T-cell (primary cell): Measurements from ENCODE around the gene MFNG. TPM values are rescaled to one million over a fixed set of nuclear protein-coding genes. Genes with fewer than 3 reads are reported as not detected.

Source experiments
- ATAC-seq, 4 experiments: fragments of 200-7000 bp in 3 of 4; fragments of 150-1000 bp in 1 of 4; cut with Tn5 transposase; replicated peaks in 1 of 4; 1 replicate in 3 of 4; 2 replicates in 1 of 4; pipeline ENCODE4 v1.10.0; 2021; ENCODE audit warnings: moderate library complexity in 3 of 4, mild to moderate bottlenecking in 2 of 4, moderate number of reproducible peaks in 1 of 4
- CTCF ChIA-PET, 2 donors: fragments of 300-600 bp; sonication (Branson Sonifier 250); formaldehyde crosslinking; loops; one replicate each; lab custom pipeline; 2022; ENCODE audit warnings: antibody characterized with exemption in 2 of 2; lab: Charles Lee
- POLR2A ChIA-PET, 2 donors: fragments of 300-600 bp; sonication (Branson Sonifier 250); formaldehyde crosslinking; loops; one replicate each; lab custom pipeline; 2022; ENCODE audit warnings: antibody characterized with exemption in 2 of 2; lab: Charles Lee
- DNase-seq, 35 experiments: peaks; one replicate each; pipeline versions ENCODE4 v3.0.0 to v3.0.0-alpha.2; 2013 to 2023
- H3K27ac ChIP-seq: one replicate; pipeline ENCODE4 v1.5.1; 2013; ENCODE audit warnings: low read length
- H3K27me3 ChIP-seq, 2 experiments: replicated peaks in 1 of 2; 1 replicate in 1 of 2; 2 replicates in 1 of 2; pipeline versions ENCODE4 v1.6.1 to v1.7.0; 2013; ENCODE audit warnings: low read length in 1 of 2, mixed read lengths in 1 of 2; ENCODE audit not compliant: control insufficient read depth in 2 of 2, insufficient read depth in 2 of 2; ENCODE audit errors: extremely low read depth in 1 of 2
- H3K36me3 ChIP-seq, 2 donors: 1 replicate in 1 of 2; 2 replicates in 1 of 2; pipeline versions ENCODE4 v1.6.1 to v1.7.0; 2013; ENCODE audit warnings: low read length in 1 of 2; ENCODE audit not compliant: control insufficient read depth in 2 of 2, insufficient read depth in 1 of 2; ENCODE audit errors: extremely low read depth in 1 of 2
- H3K4me1 ChIP-seq, 2 experiments: 1 replicate in 1 of 2; 2 replicates in 1 of 2; pipeline versions ENCODE4 v1.6.1 to v1.7.0; 2013; ENCODE audit warnings: low read length in 2 of 2, mixed read lengths in 1 of 2; ENCODE audit not compliant: insufficient read depth in 2 of 2, control insufficient read depth in 1 of 2; ENCODE audit errors: extremely low read depth in 1 of 2
- H3K4me3 ChIP-seq, 2 donors: 1 replicate in 1 of 2; 2 replicates in 1 of 2; pipeline versions ENCODE4 v1.5.1 to v1.7.0; 2013; ENCODE audit warnings: mild to moderate bottlenecking in 2 of 2, low read length in 1 of 2, moderate library complexity in 1 of 2; ENCODE audit not compliant: control insufficient read depth in 1 of 2; ENCODE audit errors: extremely low read depth in 1 of 2
- H3K9me3 ChIP-seq: 2 replicates; pipeline ENCODE4 v1.7.0; 2013
- H3K27ac Mint-ChIP-seq, 2 donors: one replicate each; pipeline ENCODE4 v1.8.0; 2020 to 2021; ENCODE audit warnings: mild to moderate bottlenecking in 2 of 2, mixed read lengths in 2 of 2
- H3K27me3 Mint-ChIP-seq, 2 donors: one replicate each; pipeline ENCODE4 v1.8.0; 2021 to 2022; ENCODE audit warnings: mixed read lengths in 2 of 2
- H3K36me3 Mint-ChIP-seq: one replicate; pipeline ENCODE4 v1.8.0; 2021; ENCODE audit warnings: mixed read lengths
- H3K4me1 Mint-ChIP-seq, 3 donors: one replicate each; pipeline ENCODE4 v1.8.0; 2020 to 2022; ENCODE audit warnings: mixed read lengths in 3 of 3, mild to moderate bottlenecking in 1 of 3
- H3K4me3 Mint-ChIP-seq, 3 donors: one replicate each; pipeline ENCODE4 v1.8.0; 2020 to 2022; ENCODE audit warnings: mild to moderate bottlenecking in 3 of 3, mixed read lengths in 3 of 3, moderate library complexity in 3 of 3
- H3K9me3 Mint-ChIP-seq, 3 donors: one replicate each; pipeline ENCODE4 v1.8.0; 2020 to 2022; ENCODE audit warnings: mixed read lengths in 3 of 3
- WGBS: methylation state at CpG from one replicate; pipeline ENCODE4 v1.1.5; 2013; ENCODE audit warnings: missing lambda C conversion rate; ENCODE audit not compliant: insufficient coverage; 5-methylcytosine and 5-hydroxymethylcytosine counted together
- total RNA-seq, 35 experiments: library from RNA in 6 of 35; stranded (reverse) in 6 of 35; fragments of 120-200 nt in 1 of 35; gene quantifications; one replicate each; pipeline versions ENCODE4 v1.2.1 to v1.2.4 and lab custom pipeline; 2013 to 2026

Gene MFNG
- total RNA-seq, 5 donors from 2014 or later (not counting 1 experiment from before 2014, with no cell fraction given) = 153 to 296 (median 268) TPM

- Mint-ChIP-seq H3K9me3 (peaks cover 0 to 3% (median 0%) of the 10 kb centered on the region in 3 donors), H3K4me1 (peaks cover 10 to 22% (median 11%) of the 10 kb centered on the region in 3 donors), H3K27ac (no peak overlapping the region), H3K36me3 (peaks cover 4% of the 10 kb centered on the region), H3K27me3 (peaks cover 40 to 61% of the 10 kb centered on the region in 2 donors), H3K4me3 (no peak overlapping the region)
- Histone ChIP-seq H3K4me1 (peaks cover 0 to 16% of the 10 kb centered on the region in 2 experiments), H3K36me3 (no peaks in the 10 kb centered on the region), H3K27me3 (peaks cover 0 to 72% of the 10 kb centered on the region in 2 experiments), H3K4me3 (no peak overlapping the region), H3K9me3 (no peaks in the 10 kb centered on the region), H3K27ac (no peak overlapping the region)
- ATAC-seq (no peak), DNase-seq (no peak)
- POLR2A ChIA-PET = no interaction called here
- CTCF ChIA-PET = no interaction called here
- 100% methylated on average over 1 of the region's 3 CpGs for WGBS
Observed at GRCh38 chr22:37432708-37433054, 53.5 kb downstream of the MFNG start.

- Mint-ChIP-seq H3K27me3 (peaks cover 40 to 59% of the 10 kb centered on the region in 2 donors), H3K4me1 (peaks cover 10 to 22% (median 11%) of the 10 kb centered on the region in 3 donors), H3K36me3 (peaks cover 4% of the 10 kb centered on the region), H3K4me3 (no peak overlapping the region), H3K27ac (no peak overlapping the region), H3K9me3 (peaks cover 0 to 3% (median 0%) of the 10 kb centered on the region in 3 donors)
- WGBS = 73% methylated on average over 8 of the region's 14 CpGs
- Histone ChIP-seq H3K27me3 (peaks cover 0 to 75% of the 10 kb centered on the region in 2 experiments), H3K27ac (no peak overlapping the region), H3K4me3 (no peak overlapping the region), H3K36me3 (no peaks in the 10 kb centered on the region), H3K4me1 (peaks cover 0 to 19% of the 10 kb centered on the region in 2 experiments), H3K9me3 (no peaks in the 10 kb centered on the region)
- peak in 1 of 4 experiments; percentile 15 for ATAC-seq
- ChIA-PET CTCF (interaction anchor here in 1 of 2 donors (0.7 kb wide), 1 partner anchor 453 kb away, joined by 4 read pairs; no protein-coding TSS in a partner anchor), POLR2A (no interaction called here)
- DNase-seq = no peak
Observed at GRCh38 chr22:37431801-37432707, 54.1 kb downstream of the MFNG start.

GRCh38 chr22:37431366-37431765 lies 54.8 kb downstream of the MFNG start:
- Histone ChIP-seq H3K4me3 (no peak overlapping the region), H3K27ac (no peak overlapping the region), H3K9me3 (no peaks in the 10 kb centered on the region), H3K27me3 (peaks cover 0 to 82% of the 10 kb centered on the region in 2 experiments), H3K36me3 (no peaks in the 10 kb centered on the region), H3K4me1 (peaks cover 0 to 26% of the 10 kb centered on the region in 2 experiments)
- WGBS = 91% methylated on average over 6 of the region's 9 CpGs
- Mint-ChIP-seq H3K4me1 (peaks cover 10 to 27% (median 11%) of the 10 kb centered on the region in 3 donors), H3K36me3 (peaks cover 4% of the 10 kb centered on the region), H3K27ac (peak overlapping the region in 1 of 2 donors; percentile 27), H3K4me3 (no peak overlapping the region), H3K9me3 (peaks cover 0 to 3% (median 0%) of the 10 kb centered on the region in 3 donors), H3K27me3 (peaks cover 42 to 64% of the 10 kb centered on the region in 2 donors)
- ATAC-seq (no peak), DNase-seq (no peak)
- ChIA-PET POLR2A (no interaction called here), CTCF (interaction anchor here in 1 of 2 donors (0.7 kb wide), 1 partner anchor 452 kb away, joined by 4 read pairs; no protein-coding TSS in a partner anchor)

- peaks cover 0 to 3% (median 0%) of the 10 kb centered on the region in 3 donors for H3K9me3 Mint-ChIP-seq
- DNase-seq (no peak), ATAC-seq (no peak)
- peaks cover 46 to 68% of the 10 kb centered on the region in 2 donors for H3K27me3 Mint-ChIP-seq
- H3K4me3 ChIP-seq = no peak overlapping the region
- H3K36me3 Mint-ChIP-seq = peaks cover 4% of the 10 kb centered on the region
- peaks cover 0 to 30% of the 10 kb centered on the region in 2 experiments for H3K4me1 ChIP-seq
- 81% methylated on average over 4 of the region's 6 CpGs for WGBS
- CTCF ChIA-PET = interaction anchor here in 1 of 2 donors (0.7 kb wide), 1 partner anchor 452 kb away, joined by 4 read pairs; no protein-coding TSS in a partner anchor
- peaks cover 10 to 30% (median 11%) of the 10 kb centered on the region in 3 donors for H3K4me1 Mint-ChIP-seq
- peaks cover 0 to 86% of the 10 kb centered on the region in 2 experiments for H3K27me3 ChIP-seq
- no peak overlapping the region for H3K27ac ChIP-seq
- no peaks in the 10 kb centered on the region for H3K36me3 ChIP-seq
- no peak overlapping the region for H3K27ac Mint-ChIP-seq
- no peaks in the 10 kb centered on the region for H3K9me3 ChIP-seq
- POLR2A ChIA-PET = no interaction called here
- H3K4me3 Mint-ChIP-seq = peak overlapping the region in 1 of 3 donors; percentile 3
Observed at GRCh38 chr22:37430941-37431340, 55.2 kb downstream of the MFNG start.

GRCh38 chr22:37428649-37429586 lies 57.3 kb downstream of the MFNG start:
- Histone ChIP-seq H3K4me1 (peaks cover 0 to 31% of the 10 kb centered on the region in 2 experiments), H3K27me3 (peaks cover 0 to 91% of the 10 kb centered on the region in 2 experiments), H3K36me3 (no peaks in the 10 kb centered on the region), H3K4me3 (no peak overlapping the region), H3K27ac (no peak overlapping the region), H3K9me3 (no peaks in the 10 kb centered on the region)
- ATAC-seq = peak; percentile 47 to 75 (median 54)
- H3K9me3 Mint-ChIP-seq = peaks cover 0 to 3% (median 0%) of the 10 kb centered on the region in 3 donors
- CTCF ChIA-PET = interaction anchor here (0.6 to 1.0 kb wide), 4 partner anchors 111 to 161 kb away, joined by 3 read pairs; no protein-coding TSS in a partner anchor
- DNase-seq = peak in 34 of 35 experiments; percentile 15 to 80 (median 48)
- H3K4me3 Mint-ChIP-seq = peak overlapping the region in 2 of 3 donors; percentile 25 to 53
- POLR2A ChIA-PET = no interaction called here
- peaks cover 45 to 80% of the 10 kb centered on the region in 2 donors for H3K27me3 Mint-ChIP-seq
- no peak overlapping the region for H3K27ac Mint-ChIP-seq
- WGBS = 26% methylated on average over 13 of the region's 15 CpGs
- peaks cover 10 to 30% (median 11%) of the 10 kb centered on the region in 3 donors for H3K4me1 Mint-ChIP-seq
- H3K36me3 Mint-ChIP-seq = peaks cover 4% of the 10 kb centered on the region
